SKM-1 (cell line): Measurements from ENCODE around the gene ANKRD33B.
"Not testable (repeated sequence)": the region's sequence is repeated elsewhere in the genome, so short reads cannot be mapped to it uniquely, and the experiment has no call there.

Experiments
- DNase-seq: peaks from one replicate; lab custom pipeline; 2025; ENCODE audit not compliant: unreplicated experiment; lab: John Stamatoyannopoulos, UW

The ANKRD33B gene

DNA sequence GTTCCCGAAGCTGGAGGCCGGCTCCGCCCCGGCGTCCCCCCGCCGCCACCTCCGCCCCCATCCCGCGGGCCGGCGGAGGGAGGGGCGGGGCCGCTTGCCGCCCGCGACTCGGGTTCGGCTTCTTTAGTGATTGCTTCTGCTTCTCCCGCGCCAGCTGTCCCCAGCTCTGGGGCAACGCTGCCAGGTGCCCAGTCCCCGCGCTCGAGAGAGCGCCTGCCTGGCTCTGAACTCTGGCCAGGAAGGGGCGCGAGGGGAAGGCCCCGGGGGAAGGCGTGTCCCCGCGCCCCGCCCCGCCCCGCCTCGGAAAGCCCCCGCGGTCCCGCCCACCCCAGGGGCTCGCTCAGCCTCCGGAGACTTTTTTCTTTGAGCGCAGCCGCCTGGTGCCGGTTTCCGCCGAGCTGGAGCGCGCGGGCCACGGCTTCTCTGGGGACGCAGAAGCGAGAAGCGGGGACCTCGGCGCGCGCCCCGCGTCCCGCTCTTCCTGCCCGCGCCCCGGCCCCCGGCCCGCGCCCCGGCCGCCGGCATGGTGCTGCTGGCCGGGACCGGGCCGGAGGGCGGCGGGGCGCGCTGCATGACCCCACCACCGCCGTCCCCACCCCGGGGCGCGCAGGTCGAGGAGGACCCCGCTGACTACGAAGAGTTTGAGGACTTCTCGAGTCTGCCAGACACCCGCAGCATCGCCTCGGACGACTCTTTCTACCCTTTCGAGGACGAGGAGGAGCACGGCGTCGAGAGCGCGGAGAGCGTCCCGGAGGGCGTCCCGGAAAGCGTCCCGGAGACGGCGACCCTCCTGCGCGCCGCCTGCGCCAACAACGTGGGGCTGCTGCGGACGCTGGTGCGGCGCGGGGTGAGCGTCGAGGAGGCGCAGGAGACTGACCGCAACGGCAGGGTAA lies at the start of gene ANKRD33B:
ANKRD33B (plus strand) TSS at position 126 of the 893 bp plus-strand sequence; CDS start at position 524, 398 bp downstream.
- DNase-seq = peak; percentile 56

DNA sequence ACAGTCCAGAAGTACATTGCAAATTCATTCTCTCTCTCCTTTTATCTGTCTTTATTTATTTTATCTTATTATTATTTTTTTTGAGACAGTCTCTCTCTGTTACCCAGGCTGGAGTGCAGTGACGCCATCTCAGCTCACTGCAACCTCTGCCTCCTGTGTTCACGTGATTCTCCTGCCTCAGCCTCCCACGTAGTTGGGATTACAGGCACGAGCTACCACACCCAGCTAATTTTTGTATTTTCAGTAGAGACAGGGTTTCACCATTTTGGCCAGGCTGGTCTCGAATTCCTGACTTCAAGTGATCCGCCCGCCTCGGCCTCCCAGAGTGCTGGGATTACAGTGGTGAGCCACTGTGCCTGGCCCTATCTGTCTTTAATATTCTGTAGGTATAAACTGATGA lies 49.3 kb upstream of the ANKRD33B start:
- DNase-seq = not testable (repeated sequence)

DNA sequence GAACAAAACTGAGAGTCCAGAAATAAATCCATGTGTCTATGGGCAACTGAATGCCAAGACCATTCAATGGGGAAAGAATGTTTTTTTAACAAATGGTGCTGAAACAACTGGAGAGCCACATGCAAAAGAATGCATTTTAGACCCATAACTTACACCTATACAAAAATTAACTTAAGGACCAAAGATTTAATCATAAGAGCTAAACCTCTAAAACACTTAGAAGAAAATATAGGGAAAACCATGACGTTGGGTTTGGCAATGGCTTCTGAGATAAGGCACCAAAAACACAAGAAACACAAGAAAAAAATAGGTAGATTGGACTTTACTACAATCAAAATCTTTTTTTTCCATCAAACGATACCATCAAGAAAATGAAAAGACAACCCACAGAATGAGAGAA lies 48.4 kb upstream of the ANKRD33B start:
- DNase-seq = no peak

DNA sequence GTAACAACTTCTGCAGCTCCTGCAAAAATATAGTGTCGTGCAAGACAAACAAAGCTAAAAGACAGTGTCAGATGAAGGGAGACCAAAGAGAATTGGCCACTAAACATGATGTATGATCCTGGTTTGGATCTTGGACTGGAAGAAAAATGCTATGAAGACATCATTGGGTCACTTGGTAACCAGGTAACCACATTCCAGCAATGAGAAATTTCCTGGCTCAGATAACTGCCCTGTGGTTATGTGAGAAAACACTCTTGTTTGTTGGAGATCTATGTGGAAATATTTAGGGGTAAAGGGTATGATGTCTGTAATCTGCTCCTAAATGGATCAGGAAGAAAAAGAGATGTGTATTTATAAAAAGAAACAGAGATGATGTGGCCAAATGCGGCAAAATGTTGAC lies 45.5 kb upstream of the ANKRD33B start:
- DNase-seq = no peak

DNA sequence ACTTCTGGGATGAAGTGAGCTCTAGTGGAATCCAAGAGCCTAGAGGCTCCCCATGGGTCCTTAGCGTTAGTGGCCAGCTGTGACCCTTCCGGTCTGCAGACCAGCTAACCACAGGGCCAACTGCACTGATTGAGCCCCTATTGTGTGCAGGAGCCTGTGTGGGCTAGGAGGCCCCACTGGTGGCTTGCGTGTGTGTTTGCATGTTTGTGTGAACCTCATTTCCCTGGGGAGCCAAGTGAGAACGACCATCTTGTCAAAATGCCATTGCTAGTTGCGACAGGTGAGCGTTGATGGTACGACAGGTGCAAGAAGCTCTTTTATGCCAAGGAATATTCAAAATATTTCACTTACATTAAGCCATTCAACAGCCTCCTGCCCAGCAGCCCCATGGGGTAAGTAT lies 44.1 kb upstream of the ANKRD33B start:
- DNase-seq = no peak

DNA sequence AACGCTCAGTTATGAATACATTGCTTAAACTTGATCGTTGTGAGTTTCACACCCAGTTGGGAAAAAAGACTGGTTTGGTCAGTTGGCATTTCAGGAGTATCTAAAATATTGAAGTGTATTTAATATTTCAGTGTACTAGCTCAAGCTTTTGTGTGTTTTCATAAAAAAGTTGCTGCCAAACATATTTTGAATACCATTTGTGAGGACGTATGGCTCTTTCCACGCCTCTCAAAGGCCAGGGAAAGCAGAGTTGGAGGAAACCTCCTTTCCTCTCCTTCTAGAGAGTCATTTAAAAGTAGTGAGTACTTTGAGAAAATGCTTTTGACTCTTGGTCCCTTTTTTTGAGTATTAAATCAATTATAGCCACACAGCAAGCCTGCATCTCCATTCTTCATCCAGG lies 43.2 kb upstream of the ANKRD33B start:
- DNase-seq = no peak

DNA sequence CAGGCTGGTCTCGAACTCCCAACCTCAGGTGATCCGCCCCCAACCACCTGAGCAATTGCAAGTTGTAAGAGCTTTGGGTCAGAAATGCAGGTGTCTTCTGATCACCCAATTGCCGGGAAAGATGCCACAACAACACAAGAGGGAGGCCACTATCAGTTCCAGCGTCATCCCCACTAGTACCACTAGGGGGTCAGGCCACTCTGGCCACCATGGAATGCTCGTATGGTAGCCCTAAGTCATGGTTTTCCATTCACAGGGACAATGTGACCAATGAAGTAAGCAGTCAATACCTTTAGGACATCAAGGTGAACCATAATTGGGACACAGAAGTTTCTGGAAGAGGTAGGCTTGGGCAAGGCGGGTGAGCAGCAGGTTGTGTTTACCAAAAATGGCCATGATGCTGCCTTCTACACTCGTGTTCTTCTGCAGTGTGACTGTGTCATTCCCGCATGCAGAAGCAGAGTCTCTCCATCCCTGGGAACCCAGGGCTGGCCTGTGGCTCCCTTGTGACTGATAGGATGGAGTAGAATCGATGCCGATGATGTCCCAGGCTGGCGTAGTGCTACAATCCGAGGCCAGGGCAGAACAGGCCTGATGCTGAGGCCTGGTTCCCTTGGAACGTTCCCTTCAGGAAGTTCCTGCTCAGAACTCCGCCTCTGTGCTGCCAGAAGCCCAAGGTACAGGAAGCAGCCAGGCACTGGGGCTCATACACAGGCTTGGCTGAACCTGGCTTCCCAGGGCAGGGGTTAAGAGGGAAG lies 42.2 kb upstream of the ANKRD33B start:
- no peak for DNase-seq

DNA sequence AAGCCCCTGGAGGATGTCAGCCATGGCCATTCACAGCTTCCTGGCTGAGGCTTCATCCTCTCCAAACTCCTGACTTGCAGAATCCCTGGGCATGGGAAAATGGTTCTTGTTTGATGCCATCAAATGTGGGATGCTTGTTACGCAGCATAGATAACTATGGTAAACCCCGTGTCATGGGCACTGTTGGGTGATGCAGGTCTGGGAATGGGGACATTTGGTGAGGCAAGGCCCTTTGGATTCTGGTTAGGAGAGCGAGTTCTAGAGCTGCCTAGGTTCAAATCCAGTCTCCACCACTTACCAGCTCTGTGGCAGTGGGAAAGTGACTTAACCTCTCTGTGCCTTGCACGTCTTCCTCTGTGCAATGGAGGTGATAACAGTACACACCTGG lies 41.7 kb upstream of the ANKRD33B start:
- no peak for DNase-seq

DNA sequence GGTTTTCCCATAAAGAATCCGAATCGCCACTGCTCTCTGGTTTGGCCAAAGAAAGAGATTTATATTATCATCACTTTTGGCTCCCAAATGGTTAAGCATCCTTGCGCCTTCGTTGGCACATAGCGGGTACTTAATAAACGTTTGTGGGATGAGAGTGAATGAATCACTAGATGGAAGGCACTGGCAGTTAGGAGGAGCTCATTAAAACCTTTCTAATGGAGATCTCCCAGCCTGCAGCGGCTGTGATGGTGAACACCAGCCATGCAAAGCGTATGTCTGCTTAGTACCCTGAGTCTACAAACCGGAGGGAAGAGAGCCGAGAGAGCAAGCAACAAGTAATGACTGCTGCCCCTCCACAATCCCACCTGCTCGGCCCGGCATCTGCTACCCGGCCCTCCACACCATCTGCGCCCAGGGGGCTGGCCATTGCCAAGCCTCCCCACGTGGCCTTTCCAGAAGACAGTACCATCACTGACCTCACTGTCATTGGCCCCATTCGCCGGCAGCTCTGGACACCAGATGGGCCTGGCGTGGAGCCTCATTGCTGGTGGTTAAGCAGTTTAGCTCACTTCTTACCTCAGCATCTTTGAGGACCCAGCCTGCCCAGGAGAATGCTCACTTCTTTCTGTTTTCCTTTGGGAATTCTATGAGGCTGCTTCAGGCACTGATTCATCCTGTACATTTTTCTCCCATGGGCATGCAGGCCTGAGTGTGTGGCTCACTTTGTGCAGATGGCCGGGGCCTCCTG lies 39.3 kb upstream of the ANKRD33B start:
- no peak for DNase-seq

DNA sequence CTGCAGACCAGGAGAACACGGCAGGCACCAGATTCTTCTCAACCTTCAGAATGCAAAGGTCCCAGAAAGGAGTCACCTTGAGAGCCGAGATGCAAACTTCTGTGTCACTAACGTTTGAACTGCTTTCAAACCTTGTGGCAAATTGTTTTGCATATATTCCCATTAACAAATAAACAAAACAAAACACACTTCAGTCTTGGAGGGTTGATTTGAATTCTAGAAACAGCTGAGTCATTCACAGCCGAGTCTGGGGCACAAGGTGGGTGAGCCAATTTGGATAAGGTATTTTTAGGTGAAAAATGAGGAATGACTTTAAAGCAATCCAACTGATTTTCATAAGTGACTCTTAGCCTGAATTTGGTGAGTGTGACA lies 38.8 kb upstream of the ANKRD33B start:
- no peak for DNase-seq

DNA sequence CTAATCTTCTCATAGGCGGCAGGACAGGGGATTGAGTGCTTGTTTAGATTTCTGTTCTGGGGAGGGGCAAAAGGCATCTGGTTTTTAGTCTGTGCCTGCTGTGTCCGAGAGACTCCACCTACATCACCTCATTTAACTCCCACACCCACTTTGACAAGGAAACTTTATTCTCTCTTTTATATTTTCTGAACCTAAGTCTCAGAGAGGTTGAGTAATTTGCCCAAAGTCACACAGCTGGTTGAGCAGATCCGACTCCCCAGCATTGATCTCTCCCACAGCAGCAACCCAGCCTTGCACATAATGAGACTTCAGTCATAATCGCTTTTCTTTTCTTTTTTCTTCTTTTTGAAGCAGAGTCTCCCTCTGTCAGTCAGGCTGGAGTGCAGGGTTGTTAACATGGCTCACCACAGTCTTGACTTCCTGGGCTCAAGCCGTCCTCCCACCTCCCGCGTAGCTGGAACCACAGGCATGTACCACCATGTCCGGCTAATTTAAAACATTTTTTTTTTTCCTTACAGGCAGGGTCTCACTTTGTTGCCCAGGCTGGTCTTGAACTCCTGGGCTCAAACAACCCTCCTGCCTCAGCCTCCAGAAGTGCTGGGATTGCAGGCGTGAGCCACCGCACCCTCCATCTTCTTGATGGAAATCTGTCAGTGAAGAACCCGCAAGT lies 36.5 kb upstream of the ANKRD33B start:
- no peak for DNase-seq

DNA sequence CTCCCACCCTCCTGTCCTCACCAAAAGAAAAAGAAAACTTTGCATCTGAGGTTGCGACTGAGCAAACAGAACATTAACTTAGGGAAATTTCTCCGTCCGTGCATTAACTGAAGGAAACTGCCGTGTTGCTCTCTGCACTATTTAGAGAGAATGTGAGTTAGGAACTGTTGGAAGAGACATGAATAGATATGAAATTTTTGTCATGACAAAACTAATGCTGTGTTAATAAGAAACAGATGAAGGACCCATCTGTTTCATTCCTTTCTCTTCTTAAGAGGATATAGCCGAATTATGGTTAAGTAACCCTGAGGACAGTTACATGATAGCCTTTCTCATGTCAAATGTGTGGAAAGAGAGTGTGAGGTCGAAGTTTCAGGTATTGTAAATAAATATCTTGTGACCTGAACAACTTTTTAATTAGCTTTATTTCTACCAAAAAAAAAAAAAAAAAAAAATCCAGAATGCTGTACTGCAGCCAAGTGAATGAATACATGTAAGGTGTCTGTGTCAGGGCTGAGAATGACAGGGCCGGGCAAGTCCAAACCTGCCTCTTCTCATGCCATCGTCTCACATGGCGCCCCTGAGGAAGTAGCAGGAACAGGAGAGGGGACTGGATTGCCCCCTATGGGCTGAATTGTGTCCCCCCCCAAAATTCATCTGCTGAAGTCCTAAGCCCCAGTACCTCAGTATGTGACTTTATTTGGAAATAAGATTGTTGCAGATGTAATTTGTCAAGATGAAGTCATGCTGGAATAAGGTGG lies 35.6 kb upstream of the ANKRD33B start:
- DNase-seq = no peak

DNA sequence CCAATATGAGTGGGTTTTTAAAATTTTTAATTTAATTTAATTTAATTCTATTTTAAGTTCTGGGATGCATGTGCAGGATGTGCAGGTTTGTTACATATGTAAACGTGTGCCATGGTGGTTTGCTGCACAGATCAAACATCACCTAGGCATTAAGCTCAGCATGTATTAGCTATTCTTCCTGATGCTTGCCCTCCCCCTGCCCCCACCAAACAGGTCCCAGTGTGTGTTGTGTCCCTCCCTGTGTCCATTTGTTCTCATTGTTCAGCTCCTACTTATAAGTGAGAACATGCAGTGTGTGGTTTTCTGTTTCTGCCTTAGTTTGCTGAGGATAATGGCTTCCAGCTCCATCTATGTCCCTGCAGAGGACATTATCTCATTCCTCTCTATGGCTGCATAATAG lies 35.0 kb upstream of the ANKRD33B start:
- no peak for DNase-seq

DNA sequence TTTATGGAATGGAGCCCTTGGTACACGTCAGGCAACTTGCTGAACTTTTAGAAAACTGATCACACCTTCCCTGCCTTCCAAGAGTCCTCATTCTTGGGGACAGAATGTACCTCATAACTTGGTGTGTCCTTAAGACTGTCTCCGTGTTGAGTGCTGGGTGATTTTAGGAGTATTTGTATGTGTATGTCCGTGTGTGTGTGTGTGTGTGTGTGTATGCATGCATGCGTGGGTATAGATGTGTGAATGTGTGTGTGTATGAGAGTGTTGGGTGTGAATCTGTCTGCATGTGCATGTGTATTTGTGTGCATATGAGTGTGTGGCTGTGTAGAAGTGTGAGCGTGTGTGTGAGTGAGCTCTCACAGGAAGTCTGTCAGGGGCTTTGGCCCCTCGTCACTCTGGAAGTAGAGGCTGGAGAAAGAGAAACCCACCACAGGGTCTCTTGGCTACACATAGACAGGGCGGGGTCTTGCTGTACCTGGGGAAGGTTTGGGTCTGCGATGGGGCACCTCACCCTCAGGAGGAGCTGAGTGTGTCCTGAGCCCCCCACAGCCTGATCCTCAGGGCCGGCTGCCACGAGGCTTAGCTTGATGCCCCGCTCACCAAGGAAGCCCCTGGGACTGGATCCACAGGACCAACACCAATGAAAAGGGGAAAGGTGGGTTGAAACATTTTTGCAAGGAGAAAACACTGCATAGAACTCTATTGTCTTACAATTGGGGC lies 33.1 kb upstream of the ANKRD33B start:
- no peak for DNase-seq

DNA sequence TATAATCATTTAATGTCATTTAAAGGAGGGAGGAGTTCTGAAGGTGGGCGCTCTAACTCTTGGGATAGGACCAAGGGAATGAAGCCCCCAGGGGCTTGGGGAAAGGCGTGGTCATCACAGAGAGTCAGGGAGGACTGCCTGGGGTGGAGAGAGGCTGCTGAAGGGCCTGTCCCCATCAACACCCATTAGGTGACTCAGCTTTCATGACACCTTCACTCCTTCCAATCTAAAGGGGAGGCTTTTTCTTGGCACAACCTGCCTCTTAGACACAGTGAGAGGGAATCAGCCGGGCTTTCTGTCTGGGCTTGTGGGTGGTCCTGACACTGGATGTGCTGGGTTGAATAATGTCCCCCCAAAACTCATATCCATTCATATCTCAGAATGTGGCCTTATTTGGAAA lies 31.4 kb upstream of the ANKRD33B start:
- DNase-seq = no peak

DNA sequence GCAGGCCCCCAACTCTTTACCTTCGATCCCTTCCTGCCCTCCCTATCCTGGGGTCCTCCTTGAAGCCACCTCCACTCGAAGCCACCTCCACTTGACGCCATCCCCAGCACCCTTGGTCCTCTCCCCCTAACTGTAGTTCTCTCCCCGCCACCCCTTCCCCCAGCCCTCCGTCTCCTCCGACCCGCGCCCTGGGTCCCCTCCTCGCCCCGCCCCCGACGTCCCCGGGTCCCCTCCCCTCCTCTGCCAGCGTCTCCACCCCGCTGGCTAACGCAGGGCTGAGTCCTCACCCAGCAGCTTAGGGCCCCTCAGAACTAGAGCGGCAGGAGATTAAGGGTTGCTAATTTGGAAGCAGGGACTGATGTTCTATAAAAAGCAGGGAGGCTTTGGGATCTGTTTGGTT lies 30.6 kb upstream of the ANKRD33B start:
- no peak for DNase-seq

DNA sequence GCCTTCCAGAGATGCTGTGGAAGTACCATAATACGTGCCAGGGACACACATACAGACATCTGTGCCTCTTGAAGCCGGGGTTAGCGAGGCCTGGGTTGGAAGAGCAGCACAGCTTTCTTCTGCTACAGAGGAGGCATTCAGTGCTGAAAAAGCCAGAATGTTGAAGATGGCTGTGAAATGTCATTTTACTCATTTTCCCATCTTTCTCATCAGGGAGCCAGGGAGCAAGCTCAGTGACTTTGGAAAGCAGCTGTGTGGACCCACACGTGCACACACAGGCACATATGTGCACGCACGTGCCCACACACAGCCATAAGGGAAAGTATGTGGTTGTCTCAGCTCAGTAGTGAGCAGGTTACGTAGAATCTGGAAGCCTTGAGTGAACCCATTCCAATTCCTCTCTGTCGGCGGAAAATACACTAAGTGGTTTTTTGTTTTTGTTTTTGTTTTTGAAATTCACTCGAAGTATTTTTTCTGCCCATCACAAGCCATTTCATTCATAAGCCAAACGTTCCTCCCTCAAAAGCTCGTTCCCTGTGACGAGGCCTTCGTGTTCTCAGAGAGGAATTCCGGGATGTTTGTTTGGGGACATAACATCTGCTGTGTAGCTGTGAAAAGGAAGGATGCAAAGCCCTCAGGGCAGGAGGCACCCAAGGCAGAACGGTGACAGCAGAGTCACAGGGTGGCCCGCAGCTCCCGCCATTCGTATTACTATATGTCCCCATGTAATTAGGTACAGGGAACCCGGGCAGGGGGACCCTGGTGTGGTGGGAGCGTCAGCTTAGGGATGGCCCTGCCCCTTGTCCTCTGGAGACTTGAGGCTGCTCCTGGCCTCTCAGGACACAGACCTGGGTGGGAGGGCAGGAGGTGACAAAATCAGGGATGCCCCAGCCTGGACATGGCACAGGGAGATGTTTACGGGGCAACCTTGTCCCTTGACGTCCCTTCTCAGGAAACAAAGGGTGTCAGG lies 29.0 kb upstream of the ANKRD33B start:
- no peak for DNase-seq

DNA sequence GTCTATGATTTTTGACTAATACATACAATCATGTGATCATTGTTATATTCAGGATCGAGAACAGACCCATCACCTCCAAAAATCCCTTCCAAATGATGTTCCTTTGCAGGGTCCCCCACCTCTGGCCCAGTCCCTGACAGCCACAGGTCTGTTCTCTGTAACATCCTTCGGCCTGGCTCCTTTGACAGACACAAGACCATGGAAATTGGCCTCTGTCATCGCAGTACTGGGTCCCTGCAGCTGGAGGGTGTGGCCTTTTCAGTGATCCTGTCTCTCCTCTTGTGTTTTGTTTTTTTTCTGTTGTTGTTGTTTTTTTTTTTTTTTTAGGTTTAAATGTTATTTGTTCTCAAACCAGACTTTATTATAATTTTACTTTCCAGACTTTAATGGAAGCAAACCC lies 27.4 kb upstream of the ANKRD33B start:
- DNase-seq = no peak
